ENCODE data around the gene MSRB1.

DNA sequence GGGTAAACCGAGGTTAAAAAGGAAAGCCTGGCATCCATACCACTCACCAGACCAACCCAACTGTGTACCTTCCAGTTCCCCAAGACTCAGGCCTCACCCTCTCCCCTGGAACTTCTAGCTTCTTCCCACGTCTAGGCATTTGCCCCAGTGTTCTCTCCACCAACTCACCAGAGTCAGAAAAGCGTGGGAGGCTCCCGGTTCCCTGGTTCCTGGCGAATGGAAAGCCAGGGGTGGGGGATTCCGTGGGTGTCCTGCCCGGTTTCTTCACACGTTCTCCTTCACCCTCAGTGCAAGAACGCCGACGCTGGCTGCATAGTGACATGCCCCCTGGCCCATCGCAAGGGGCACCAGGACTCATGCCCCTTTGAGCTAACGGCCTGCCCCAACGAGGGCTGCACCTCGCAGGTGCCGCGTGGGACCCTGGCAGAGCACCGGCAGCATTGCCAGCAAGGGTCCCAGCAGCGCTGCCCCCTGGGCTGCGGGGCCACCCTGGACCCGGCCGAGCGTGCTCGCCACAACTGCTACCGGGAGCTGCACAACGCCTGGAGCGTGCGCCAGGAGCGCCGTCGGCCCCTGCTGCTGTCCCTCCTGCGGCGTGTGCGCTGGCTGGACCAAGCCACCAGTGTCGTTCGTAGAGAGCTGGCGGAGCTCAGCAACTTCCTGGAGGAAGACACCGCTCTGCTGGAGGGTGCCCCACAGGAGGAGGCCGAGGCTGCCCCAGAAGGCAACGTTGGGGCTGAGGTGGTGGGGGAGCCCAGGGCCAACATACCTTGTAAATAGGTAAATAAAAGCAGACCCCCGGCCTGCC is 25.4 kb upstream of the MSRB1 start:
- TF ChIP-seq TCF7L2 (IDR thresholded peaks at IDR 0.05; ENCODE audit: low read depth, low read length) (no peak), RBFOX2 (IDR thresholded peaks at IDR 0.05; ENCODE audit: low read depth, low read length) (no peak)
